Sigmoid colon (tissue), 7 donors: ENCODE measurements around the gene HOXD12. TPM values are rescaled to one million over a fixed set of nuclear protein-coding genes. Genes with fewer than 3 reads are reported as not detected.

Experiments
- DNase-seq: peaks from one replicate; pipeline ENCODE4 v3.0.0-alpha.2; 2019
- H3K27ac ChIP-seq, 4 donors: fragments of 200-600 bp; sonication (generic); one replicate each; pipeline ENCODE4 v1.5.1; 2016 to 2019; ENCODE audit warnings: mild to moderate bottlenecking in 1 of 4
- H3K27me3 ChIP-seq, 3 donors: fragments of 200-600 bp; sonication (generic); one replicate each; pipeline ENCODE4 v1.5.1; 2019; ENCODE audit warnings: mild to moderate bottlenecking in 1 of 3
- H3K36me3 ChIP-seq, 4 donors: fragments of 200-600 bp; sonication (generic); one replicate each; pipeline ENCODE4 v1.5.1; 2016 to 2019
- H3K4me1 ChIP-seq, 4 donors: fragments of 200-600 bp; sonication (generic); one replicate each; pipeline ENCODE4 v1.5.1; 2017 to 2019
- H3K4me3 ChIP-seq, 4 donors: fragments of 200-600 bp; sonication (generic); one replicate each; pipeline ENCODE4 v1.5.1; 2017 to 2019; ENCODE audit warnings: mild to moderate bottlenecking in 2 of 4, moderate library complexity in 1 of 4
- H3K9me3 ChIP-seq, 4 donors: fragments of 200-600 bp in 3 of 4; sonication (generic) in 3 of 4; one replicate each; pipeline versions ENCODE4 v1.5.1 to v1.6.1; 2013 to 2019
- CTCF ChIP-seq, 4 experiments: fragments of 450-650 bp in 3 of 4; fragments of 200-600 bp in 1 of 4; IDR thresholded peaks; one replicate each; pipeline ENCODE4 v1.5.1; 2016 to 2019; ENCODE audit warnings: antibody characterized with exemption in 4 of 4, mild to moderate bottlenecking in 3 of 4, moderate library complexity in 2 of 4
- EP300 ChIP-seq, 4 donors: sonication (generic); formaldehyde crosslinking; IDR thresholded peaks; one replicate each; pipeline ENCODE4 v1.6.1; 2017; ENCODE audit warnings: antibody characterized with exemption in 4 of 4
- POLR2A ChIP-seq, 2 donors: fragments of 450-650 bp; IDR thresholded peaks; one replicate each; pipeline ENCODE4 v1.6.1; 2016; ENCODE audit warnings: antibody characterized with exemption in 2 of 2, mild to moderate bottlenecking in 2 of 2, moderate library complexity in 2 of 2
- POLR2AphosphoS5 ChIP-seq, 4 donors: sonication (generic); formaldehyde crosslinking; IDR thresholded peaks; one replicate each; pipeline ENCODE4 v1.6.1; 2017; ENCODE audit warnings: antibody characterized with exemption in 4 of 4
- WGBS, 2 donors: extraction: QIAGEN DNeasy Blood & Tissue Kit; methylation state at CpG; one replicate each; pipeline ENCODE4 v1.1.7; 2013; 5-methylcytosine and 5-hydroxymethylcytosine counted together
- intact Hi-C: fragments of 100-400 bp; cut with DNase I; formaldehyde crosslinking; loops from one replicate; pipeline ENCODE4 v1.15.1; 2023
- polyA plus RNA-seq, 3 donors: library from polyadenylated mRNA; stranded (reverse); fragments of 200-250 nt; gene quantifications; one replicate each; pipeline ENCODE4 v1.2.3, GENCODE V29; 2013
- total RNA-seq, 4 donors: library from RNA; depleted of rRNA; stranded (reverse); fragments of >200 nt; gene quantifications; one replicate each; pipeline ENCODE4 v1.1.0, GENCODE V29; 2016
- donor health status: healthy with polysubstance abuse.
- donor health status: Bipolar disorder and iron deficiency.
- donor health status: healthy.

Gene HOXD12
- total and polyA plus RNA-seq, 7 donors = 0.15 to 1.8 (median 1.5) TPM; not detected in 3

DNA sequence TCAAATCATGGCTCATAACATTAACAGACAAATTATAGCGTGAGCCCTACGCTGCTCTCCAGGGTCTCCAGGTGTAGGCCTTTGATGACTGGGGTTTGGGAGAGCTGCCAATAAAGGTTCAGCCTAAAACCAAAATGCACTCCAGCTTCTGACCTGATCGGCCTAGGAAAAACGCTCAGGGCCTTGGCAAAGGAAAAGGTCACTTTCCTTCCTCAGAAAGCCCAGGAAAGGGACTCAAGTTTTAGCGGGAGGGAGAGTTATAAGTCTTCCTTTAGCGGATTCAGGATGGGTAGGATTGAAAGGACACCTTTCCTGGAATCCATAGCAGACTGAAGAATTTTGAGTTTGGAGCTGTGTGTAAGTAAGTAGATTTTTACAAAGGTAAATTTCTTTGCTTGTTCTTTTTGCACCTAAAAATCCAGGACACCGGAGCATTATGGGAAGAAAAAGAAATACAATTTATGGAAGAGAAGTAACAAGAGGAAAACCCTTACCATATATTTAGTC lies 24.6 kb upstream of the HOXD12 start:
- Histone ChIP-seq H3K4me1 (peaks cover 0 to 12% (median 7%) of the 10 kb centered on the region in 4 donors), H3K36me3 (no peaks in the 10 kb centered on the region), H3K4me3 (peak overlapping the region in 3 of 4 donors; percentile 15 to 34 (median 28)), H3K9me3 (no peaks in the 10 kb centered on the region), H3K27me3 (peaks cover 18 to 100% (median 30%) of the 10 kb centered on the region in 3 donors), H3K27ac (no peak overlapping the region)
- intact Hi-C loops = loop anchor here (5.0 kb wide), 2 partner anchors 133 to 218 kb away; no protein-coding TSS in a partner anchor
- TF ChIP-seq POLR2A (IDR thresholded peaks at IDR 0.05) = no peak
- no peak for TF ChIP-seq POLR2AphosphoS5 (IDR thresholded peaks at IDR 0.05)
- no peak for TF ChIP-seq CTCF (IDR thresholded peaks at IDR 0.05)
- TF ChIP-seq EP300 (IDR thresholded peaks at IDR 0.05) = no peak
- DNase-seq = no peak
- WGBS, 2 donors = 33 to 41% methylated on average over 7 of the region's 7 CpGs

- DNase-seq = no peak
- 12% methylated on average over 15 of the region's 15 CpGs for WGBS, 2 donors
- no peak overlapping the region for H3K27ac ChIP-seq
- H3K36me3 ChIP-seq = no peaks in the 10 kb centered on the region
- TF ChIP-seq CTCF (IDR thresholded peaks at IDR 0.05) = no peak
- TF ChIP-seq POLR2A (IDR thresholded peaks at IDR 0.05) = no peak
- peak in 2 of 4 donors; percentile 21 to 28 for TF ChIP-seq POLR2AphosphoS5 (IDR thresholded peaks at IDR 0.05)
- H3K9me3 ChIP-seq = no peaks in the 10 kb centered on the region
- peaks cover 20 to 98% (median 32%) of the 10 kb centered on the region in 3 donors for H3K27me3 ChIP-seq
- intact Hi-C loops = loop anchor here (5.0 kb wide), 2 partner anchors 133 to 218 kb away; no protein-coding TSS in a partner anchor
- H3K4me3 ChIP-seq = peak overlapping the region in 3 of 4 donors; percentile 15 to 34 (median 28)
- peaks cover 0 to 15% (median 10%) of the 10 kb centered on the region in 4 donors for H3K4me1 ChIP-seq
Observed at GRCh38 chr2:176075481-176075880, 24.1 kb upstream of the HOXD12 start.

- DNase-seq = no peak
- intact Hi-C loops = loop anchor here (5.0 kb wide), 2 partner anchors 134 to 219 kb away; no protein-coding TSS in a partner anchor
- peaks cover 25 to 98% (median 38%) of the 10 kb centered on the region in 3 donors for H3K27me3 ChIP-seq
- peak overlapping the region in 3 of 4 donors; percentile 15 to 34 (median 28) for H3K4me3 ChIP-seq
- H3K27ac ChIP-seq = no peak overlapping the region
- no peak for TF ChIP-seq POLR2A (IDR thresholded peaks at IDR 0.05)
- no peak for TF ChIP-seq EP300 (IDR thresholded peaks at IDR 0.05)
- no peak for TF ChIP-seq CTCF (IDR thresholded peaks at IDR 0.05)
- no peak for TF ChIP-seq POLR2AphosphoS5 (IDR thresholded peaks at IDR 0.05)
- peaks cover 0 to 21% (median 14%) of the 10 kb centered on the region in 4 donors for H3K4me1 ChIP-seq
- H3K9me3 ChIP-seq = no peaks in the 10 kb centered on the region
- WGBS, 2 donors = 13 to 21% methylated on average over 7 of the region's 7 CpGs
- H3K36me3 ChIP-seq = no peaks in the 10 kb centered on the region
Observed at GRCh38 chr2:176076063-176076462, 23.5 kb upstream of the HOXD12 start.

DNA sequence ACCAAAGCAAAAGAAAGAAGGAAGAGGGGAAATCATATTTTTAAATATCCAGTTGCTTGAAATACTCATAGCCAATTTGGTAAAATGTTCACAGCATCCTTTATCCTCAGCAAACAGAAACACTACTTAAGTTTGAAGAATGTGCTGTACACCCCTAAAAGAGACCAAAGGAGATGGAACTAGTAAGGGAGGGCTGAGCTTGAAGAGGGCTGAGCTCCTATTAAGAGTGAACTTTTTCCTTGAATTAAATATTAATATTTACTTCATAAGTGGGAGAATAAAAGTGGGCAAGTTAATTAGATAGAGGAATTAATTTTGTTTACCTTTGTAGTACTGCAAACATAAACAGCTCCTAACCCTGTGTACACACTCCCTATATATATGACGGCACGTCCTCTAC lies 22.8 kb upstream of the HOXD12 start:
- intact Hi-C loops = loop anchor here (5.0 kb wide), 2 partner anchors 134 to 219 kb away; no protein-coding TSS in a partner anchor
- peaks cover 33 to 98% (median 39%) of the 10 kb centered on the region in 3 donors for H3K27me3 ChIP-seq
- H3K4me1 ChIP-seq = peaks cover 0 to 24% (median 14%) of the 10 kb centered on the region in 4 donors
- no peak overlapping the region for H3K27ac ChIP-seq
- no peak for TF ChIP-seq POLR2AphosphoS5 (IDR thresholded peaks at IDR 0.05)
- no peak for TF ChIP-seq POLR2A (IDR thresholded peaks at IDR 0.05)
- TF ChIP-seq CTCF (IDR thresholded peaks at IDR 0.05) = no peak
- no peak for TF ChIP-seq EP300 (IDR thresholded peaks at IDR 0.05)
- no peaks in the 10 kb centered on the region for H3K36me3 ChIP-seq
- DNase-seq = no peak
- 21 to 33% methylated on average over 2 of the region's 2 CpGs for WGBS, 2 donors
- no peak overlapping the region for H3K4me3 ChIP-seq
- no peaks in the 10 kb centered on the region for H3K9me3 ChIP-seq
